H1 (cell line): ENCODE measurements around the gene TCEA2. TPM values are rescaled to one million over a fixed set of nuclear protein-coding genes. Genes with fewer than 3 reads are reported as not detected.

Source experiments
- BCL11A ChIP-seq, 2 experiments: IDR thresholded peaks; one replicate each; pipeline ENCODE4 v1.6.1; 2011; ENCODE audit warnings: low read depth in 2 of 2, low read length in 2 of 2, mild to moderate bottlenecking in 2 of 2
- CBX5 ChIP-seq: fragments of 300-800, 300-1000 bp; sonication (generic); IDR thresholded peaks from 2 replicates; pipeline ENCODE4 v1.7.1; 2016; ENCODE audit warnings: antibody characterized with exemption, low read length, low read depth
- GTF2F1 ChIP-seq: IDR thresholded peaks from 2 replicates; pipeline ENCODE4 v1.6.1; 2012; ENCODE audit warnings: low read depth, low read length, improper control_type of control experiment, borderline replicate concordance
- KDM1A ChIP-seq: fragments of 200-600, 300-600 bp; sonication (generic); IDR thresholded peaks from 2 replicates; pipeline ENCODE4 v1.7.1; 2016; ENCODE audit warnings: mild to moderate bottlenecking, low read length, borderline replicate concordance
- POU5F1 ChIP-seq: IDR thresholded peaks from 2 replicates; pipeline ENCODE4 v1.6.1; 2011; ENCODE audit warnings: low read depth, mild to moderate bottlenecking, low read length, moderate library complexity
- SIX5 ChIP-seq: IDR thresholded peaks from 2 replicates; pipeline ENCODE4 v1.6.1; 2011; ENCODE audit warnings: mild to moderate bottlenecking, low read depth, low read length
- polyA plus RNA-seq, 7 experiments: library from polyadenylated mRNA; depleted of rRNA in 3 of 7; stranded (reverse) in 5 of 7; unstranded in 2 of 7; fragments of >200 nt in 5 of 7; fragments of 200-250 nt in 2 of 7; gene quantifications; 1 replicate in 5 of 7; 2 replicates in 1 of 7; 4 replicates in 1 of 7; pipeline versions ENCODE4 v1.2.1 to v1.2.3, GENCODE V29; 2011 to 2013; ENCODE audit warnings: missing spikeins in 2 of 7, mixed read lengths in 2 of 7
- total RNA-seq: library from RNA; stranded (reverse); fragmentation: NEBNext Ultra II Directional; extraction: Animal tissue kit (Norgen Biotek cat#: 25700); gene quantifications from 2 replicates; pipeline ENCODE4 v1.2.1, GENCODE V29; 2021

TCEA2 gene
- total and polyA plus RNA-seq, 2 of the 8 experiments (the other 6 are each of a cell fraction or from before 2014, with no cell fraction given) = 41.4 to 42.3 TPM

DNA sequence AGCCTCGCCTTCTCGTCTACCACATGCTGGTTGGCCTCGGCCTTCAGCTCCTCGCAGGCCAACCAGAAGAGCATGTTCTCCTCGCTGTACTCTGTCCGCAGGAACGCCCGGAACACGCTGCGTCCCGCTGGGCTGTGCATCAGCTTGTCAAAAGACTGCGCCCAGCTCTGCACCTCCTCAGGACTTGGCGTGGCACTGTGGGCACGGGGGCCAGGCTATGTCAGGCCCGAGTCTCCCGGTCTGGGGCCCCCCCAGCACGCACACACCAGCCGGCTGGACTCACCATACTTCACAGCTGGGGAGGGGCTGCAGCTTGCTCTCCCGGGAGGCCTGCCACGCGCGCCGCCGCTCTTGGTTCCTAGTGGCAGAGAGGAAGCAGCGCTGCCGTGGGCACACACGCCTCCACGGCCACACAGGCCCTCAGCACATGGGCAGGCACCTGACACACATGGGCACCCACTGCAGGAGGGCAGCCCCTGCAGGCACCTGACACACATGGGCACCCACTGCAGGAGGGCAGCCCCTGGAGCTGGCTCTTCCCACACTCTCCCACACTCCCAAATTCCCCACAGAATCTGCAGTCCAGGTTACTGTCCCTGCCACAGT lies 11.3 kb downstream of the TCEA2 start (continued):
- no peak for TF ChIP-seq KDM1A
- no peak for TF ChIP-seq SIX5
- no peak for TF ChIP-seq GTF2F1
- no peak for TF ChIP-seq BCL11A (IDR thresholded peaks at IDR 0.05; ENCODE audit: low read depth in 2 of 2, low read length in 2 of 2)
- TF ChIP-seq POU5F1 = no peak
- no peak for TF ChIP-seq CBX5
